ENCODE measurements around the gene SHH.

DNA sequence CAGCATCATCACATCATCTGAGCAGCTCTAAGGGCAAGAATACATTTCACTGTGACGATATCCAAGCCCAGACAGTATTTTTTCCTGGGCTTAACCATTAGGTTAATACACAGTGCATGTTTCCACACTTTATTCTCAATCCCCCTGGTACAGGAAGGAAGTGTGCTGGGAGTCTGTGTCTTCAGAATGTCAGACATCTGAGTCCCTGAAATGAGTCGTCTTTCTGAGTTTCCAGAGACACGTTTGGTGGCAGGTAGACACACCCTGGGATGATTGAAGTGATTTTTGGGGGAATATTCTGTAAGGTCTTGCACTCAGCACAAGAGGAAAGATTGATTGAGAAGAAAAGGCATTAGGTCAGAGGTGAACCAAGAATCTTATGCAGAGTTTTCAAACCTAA, 13.1 kb upstream of the SHH start:
- TF ChIP-seq POLR2A (IDR thresholded peaks at IDR 0.05), result no peak
- TF ChIP-seq, protein P1, sequence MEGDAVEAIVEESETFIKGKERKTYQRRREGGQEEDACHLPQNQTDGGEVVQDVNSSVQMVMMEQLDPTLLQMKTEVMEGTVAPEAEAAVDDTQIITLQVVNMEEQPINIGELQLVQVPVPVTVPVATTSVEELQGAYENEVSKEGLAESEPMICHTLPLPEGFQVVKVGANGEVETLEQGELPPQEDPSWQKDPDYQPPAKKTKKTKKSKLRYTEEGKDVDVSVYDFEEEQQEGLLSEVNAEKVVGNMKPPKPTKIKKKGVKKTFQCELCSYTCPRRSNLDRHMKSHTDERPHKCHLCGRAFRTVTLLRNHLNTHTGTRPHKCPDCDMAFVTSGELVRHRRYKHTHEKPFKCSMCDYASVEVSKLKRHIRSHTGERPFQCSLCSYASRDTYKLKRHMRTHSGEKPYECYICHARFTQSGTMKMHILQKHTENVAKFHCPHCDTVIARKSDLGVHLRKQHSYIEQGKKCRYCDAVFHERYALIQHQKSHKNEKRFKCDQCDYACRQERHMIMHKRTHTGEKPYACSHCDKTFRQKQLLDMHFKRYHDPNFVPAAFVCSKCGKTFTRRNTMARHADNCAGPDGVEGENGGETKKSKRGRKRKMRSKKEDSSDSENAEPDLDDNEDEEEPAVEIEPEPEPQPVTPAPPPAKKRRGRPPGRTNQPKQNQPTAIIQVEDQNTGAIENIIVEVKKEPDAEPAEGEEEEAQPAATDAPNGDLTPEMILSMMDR (IDR thresholded peaks at IDR 0.05), result no peak
